Prostate gland (tissue), 2 donors: ENCODE measurements around the gene MLLT1. TPM values are rescaled to one million over a fixed set of nuclear protein-coding genes. Genes with fewer than 3 reads are reported as not detected.

Experiments used
- DNase-seq: peaks from one replicate; pipeline ENCODE4 v3.0.0-alpha.2; 2019; ENCODE audit warnings: low spot score
- H3K27ac ChIP-seq, 2 donors: fragments of 200-600 bp; sonication (generic); 2 replicates each; pipeline ENCODE4 v1.5.1; 2017 to 2019
- H3K27me3 ChIP-seq: fragments of 200-600 bp; sonication (generic); replicated peaks from 2 replicates; pipeline ENCODE4 v1.5.1; 2019; ENCODE audit not compliant: insufficient read depth
- H3K36me3 ChIP-seq, 2 donors: fragments of 200-600 bp; sonication (generic); 1 replicate in 1 of 2; 2 replicates in 1 of 2; pipeline versions ENCODE4 v1.5.1 to v1.8.1; 2017 to 2019
- H3K4me1 ChIP-seq: fragments of 200-600 bp; sonication (generic); replicated peaks from 2 replicates; pipeline ENCODE4 v1.5.1; 2019
- H3K4me3 ChIP-seq, 2 donors: fragments of 200-600 bp; sonication (generic); 2 replicates each; pipeline ENCODE4 v1.5.1; 2017 to 2019
- H3K9me3 ChIP-seq: fragments of 200-600 bp; sonication (generic); 2 replicates; pipeline ENCODE4 v1.5.1; 2017
- POLR2A ChIP-seq: fragments of 450-650 bp; IDR thresholded peaks from one replicate; pipeline ENCODE4 v1.6.1; 2016; ENCODE audit warnings: antibody characterized with exemption, mild to moderate bottlenecking
- POLR2AphosphoS5 ChIP-seq: sonication (generic); formaldehyde crosslinking; IDR thresholded peaks from one replicate; pipeline ENCODE4 v1.6.1; 2017; ENCODE audit warnings: antibody characterized with exemption
- WGBS: methylation state at CpG from one replicate; pipeline ENCODE4 v1.1.5; 2018; 5-methylcytosine and 5-hydroxymethylcytosine counted together
- intact Hi-C: fragments of 100-400 bp; cut with DNase I; formaldehyde crosslinking; loops from one replicate; pipeline ENCODE4 v1.14.2; 2022
- total RNA-seq, 2 donors: library from RNA; depleted of rRNA; stranded (reverse); fragments of >200 nt; gene quantifications; one replicate each; pipeline ENCODE4 v1.1.0, GENCODE V29; 2016
- TF ChIP-seq, protein P1 (sequence below), 4 experiments: fragments of 200-600 bp in 2 of 4; fragments of 450-650 bp in 2 of 4; sonication (generic) in 2 of 4; IDR thresholded peaks; 1 replicate in 3 of 4; 2 replicates in 1 of 4; pipeline ENCODE4 v1.5.1; 2016 to 2019; ENCODE audit warnings: antibody characterized with exemption in 4 of 4, mild to moderate bottlenecking in 2 of 4, moderate library complexity in 2 of 4

Gene MLLT1
- total RNA-seq, 2 donors from 2014 or later = 39.9 to 41.4 TPM

DNA sequence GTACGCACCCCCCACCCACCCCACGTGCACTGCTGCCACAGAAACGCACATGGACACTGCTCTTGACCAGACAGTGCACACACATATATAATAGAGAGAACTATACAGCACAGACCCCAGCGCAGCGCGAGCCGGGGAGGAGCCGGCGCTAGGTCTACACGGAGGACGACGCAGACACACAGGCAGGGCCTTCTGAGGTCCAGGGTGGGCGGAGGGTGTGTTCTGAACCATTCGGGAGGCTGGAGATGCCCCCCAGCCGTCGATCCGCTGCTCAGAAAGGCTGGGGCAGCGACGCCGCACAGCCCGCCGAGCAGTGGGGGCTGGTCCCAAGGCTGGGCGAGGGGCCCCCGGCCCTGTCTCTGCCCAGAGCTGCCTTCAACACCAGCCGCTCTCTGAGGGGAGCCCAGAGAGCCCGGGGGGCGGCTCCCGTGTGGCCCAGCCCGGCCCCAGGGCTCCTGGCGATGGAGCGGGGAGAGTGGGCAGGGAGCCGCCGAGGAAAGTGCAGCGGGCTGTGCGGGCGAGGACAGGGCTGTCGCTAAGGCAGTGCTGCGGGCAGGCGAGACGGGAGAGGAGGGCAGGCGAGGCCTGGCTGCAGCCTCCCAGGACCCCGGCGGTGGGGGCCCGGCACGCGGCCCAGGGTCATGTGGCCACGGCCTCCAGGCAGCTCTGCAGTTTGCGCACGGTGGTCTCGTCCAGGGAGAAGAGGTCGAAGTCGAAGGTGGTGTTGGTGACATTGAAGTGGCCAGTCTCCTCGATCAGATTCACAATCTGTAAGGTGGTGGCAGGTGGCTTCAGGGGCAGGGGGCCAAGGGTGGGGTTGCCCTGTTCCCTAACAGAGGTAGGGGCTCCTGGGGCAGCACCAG, 67.1 kb downstream of the MLLT1 start:
- TF ChIP-seq POLR2AphosphoS5 (no peak), POLR2A (no peak)
- TF ChIP-seq, protein P1, sequence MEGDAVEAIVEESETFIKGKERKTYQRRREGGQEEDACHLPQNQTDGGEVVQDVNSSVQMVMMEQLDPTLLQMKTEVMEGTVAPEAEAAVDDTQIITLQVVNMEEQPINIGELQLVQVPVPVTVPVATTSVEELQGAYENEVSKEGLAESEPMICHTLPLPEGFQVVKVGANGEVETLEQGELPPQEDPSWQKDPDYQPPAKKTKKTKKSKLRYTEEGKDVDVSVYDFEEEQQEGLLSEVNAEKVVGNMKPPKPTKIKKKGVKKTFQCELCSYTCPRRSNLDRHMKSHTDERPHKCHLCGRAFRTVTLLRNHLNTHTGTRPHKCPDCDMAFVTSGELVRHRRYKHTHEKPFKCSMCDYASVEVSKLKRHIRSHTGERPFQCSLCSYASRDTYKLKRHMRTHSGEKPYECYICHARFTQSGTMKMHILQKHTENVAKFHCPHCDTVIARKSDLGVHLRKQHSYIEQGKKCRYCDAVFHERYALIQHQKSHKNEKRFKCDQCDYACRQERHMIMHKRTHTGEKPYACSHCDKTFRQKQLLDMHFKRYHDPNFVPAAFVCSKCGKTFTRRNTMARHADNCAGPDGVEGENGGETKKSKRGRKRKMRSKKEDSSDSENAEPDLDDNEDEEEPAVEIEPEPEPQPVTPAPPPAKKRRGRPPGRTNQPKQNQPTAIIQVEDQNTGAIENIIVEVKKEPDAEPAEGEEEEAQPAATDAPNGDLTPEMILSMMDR (IDR thresholded peaks at IDR 0.05) = no peak

DNA sequence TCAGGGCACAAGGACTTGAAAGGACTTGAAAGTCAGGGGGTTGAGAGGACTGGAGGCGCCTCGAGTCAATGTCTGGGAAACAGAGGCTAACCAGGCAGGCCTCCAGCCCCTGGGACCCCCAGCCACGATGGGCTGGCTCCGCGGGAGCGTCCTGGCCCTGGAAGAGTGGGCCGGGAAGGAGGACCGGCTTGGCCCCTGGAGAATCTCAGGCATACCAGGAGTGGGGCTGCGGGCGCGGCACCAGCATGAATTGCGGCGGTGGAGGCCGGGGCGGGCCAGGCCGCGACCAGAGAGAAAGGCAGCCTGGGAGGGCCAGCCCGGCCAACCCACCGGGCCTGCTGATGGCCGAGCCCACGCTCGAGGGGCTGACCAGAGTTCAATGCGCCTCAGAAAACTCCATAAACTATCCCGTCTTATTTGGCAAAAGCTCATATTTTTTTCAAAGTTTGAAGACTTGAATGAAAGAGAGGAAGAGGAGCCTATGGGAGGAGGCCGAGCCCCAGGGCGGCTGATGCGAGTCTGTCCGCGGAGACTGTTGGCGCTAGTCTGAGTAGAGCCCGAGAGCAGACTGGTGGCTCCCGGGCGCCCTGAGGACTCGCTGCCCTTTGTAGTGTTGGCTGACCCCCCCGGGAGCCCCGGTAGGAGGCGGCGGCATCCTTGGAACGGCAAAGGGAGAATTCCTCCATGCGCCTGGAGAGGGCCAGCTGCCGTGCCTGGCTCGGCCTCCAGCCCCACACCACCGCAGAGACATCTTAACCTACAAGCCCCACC, 68.0 kb downstream of the MLLT1 start:
- H3K36me3 ChIP-seq = peaks cover 0 to 6% of the 10 kb centered on the region in 2 donors
- TF ChIP-seq, protein P1 (IDR thresholded peaks at IDR 0.05) = no peak
- TF ChIP-seq POLR2A (no peak), POLR2AphosphoS5 (no peak)
- no peaks in the 10 kb centered on the region for H3K4me1 ChIP-seq
- 89% methylated on average over 40 of the region's 43 CpGs for WGBS
- no peak overlapping the region for H3K4me3 ChIP-seq
- no peaks in the 10 kb centered on the region for H3K27me3 ChIP-seq
- intact Hi-C loops = no loop called here
- H3K9me3 ChIP-seq = no peaks in the 10 kb centered on the region
- DNase-seq = no peak
- no peak overlapping the region for H3K27ac ChIP-seq

More for the DNA sequence above, 67.1 kb downstream of the MLLT1 start:
- Histone ChIP-seq H3K36me3 (peaks cover 0 to 6% of the 10 kb centered on the region in 2 donors), H3K27ac (no peak overlapping the region), H3K27me3 (no peaks in the 10 kb centered on the region), H3K9me3 (no peaks in the 10 kb centered on the region), H3K4me1 (no peaks in the 10 kb centered on the region), H3K4me3 (no peak overlapping the region)
- 91% methylated on average over 52 of the region's 53 CpGs for WGBS
- intact Hi-C loops = no loop called here
- no peak for DNase-seq

DNA sequence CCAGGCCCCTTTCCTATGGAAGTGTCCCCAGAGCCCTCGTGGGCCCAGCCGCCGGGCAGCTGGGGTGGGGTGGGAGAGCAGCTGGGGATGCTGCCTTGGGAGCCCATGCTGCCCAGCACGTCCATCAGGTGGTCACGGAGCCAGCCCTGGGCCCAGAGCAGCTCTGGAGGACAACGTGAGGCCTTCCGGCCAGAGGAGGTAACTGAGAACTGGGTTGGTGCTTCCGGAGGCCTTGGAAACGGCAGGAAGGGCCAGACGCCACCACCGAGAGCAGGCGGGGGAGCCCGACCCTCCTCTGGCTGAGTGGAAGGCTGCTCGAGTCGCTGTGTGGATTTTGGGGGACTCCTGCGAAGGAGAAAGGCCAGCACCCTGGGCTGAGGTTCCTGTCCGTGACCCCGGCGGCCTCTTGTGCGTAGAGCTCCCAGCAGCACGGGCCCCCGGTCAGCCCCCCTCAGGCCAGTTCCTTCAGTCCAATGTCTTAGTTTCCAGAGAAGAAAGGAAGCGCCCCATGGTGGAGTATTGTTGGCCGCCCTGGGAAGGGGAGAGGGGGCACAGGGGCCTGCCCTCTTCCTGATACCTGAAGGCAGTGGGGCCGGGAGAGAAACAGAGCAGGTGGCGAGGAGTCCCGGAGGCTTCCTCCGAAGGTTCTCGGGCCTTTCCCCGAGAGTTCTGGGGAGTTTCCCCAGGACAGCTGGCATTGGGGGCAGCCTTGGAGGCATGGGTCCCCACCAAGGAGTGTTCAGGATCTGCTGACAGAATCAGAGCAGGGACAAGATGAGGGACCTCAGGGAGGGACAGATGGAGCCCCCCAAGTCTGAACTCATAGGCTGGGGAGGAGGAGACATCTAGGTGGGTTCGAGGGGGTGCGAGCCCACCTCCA, 68.8 kb downstream of the MLLT1 start:
- TF ChIP-seq, protein P1 (IDR thresholded peaks at IDR 0.05) = no peak
- TF ChIP-seq POLR2A (no peak), POLR2AphosphoS5 (no peak)
- intact Hi-C loops = no loop called here
- Histone ChIP-seq H3K27me3 (no peaks in the 10 kb centered on the region), H3K4me1 (no peaks in the 10 kb centered on the region), H3K4me3 (no peak overlapping the region), H3K9me3 (no peaks in the 10 kb centered on the region), H3K27ac (no peak overlapping the region), H3K36me3 (peaks cover 0 to 6% of the 10 kb centered on the region in 2 donors)
- no peak for DNase-seq
- 83% methylated on average over 24 of the region's 32 CpGs for WGBS

DNA sequence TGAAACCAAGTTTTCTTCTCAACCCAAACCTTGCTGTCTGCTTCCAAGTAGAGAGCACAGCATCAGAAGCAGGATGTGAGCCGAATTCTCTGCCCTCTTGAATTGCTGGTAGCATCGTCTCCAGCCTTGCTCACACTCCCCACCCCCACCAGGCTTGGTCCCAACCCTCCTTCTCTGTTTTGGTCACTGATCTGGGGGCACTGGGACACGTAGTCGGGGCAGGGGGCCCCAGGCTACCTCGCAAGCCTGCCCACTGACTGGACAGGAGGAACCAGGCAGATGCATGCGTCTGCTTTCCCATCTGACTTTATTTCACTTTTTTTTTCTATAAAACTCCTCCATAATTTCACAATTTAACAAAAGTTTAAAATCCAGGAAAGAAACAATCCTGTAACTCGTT, 69.7 kb downstream of the MLLT1 start:
- WGBS = 91% methylated on average over 7 of the region's 7 CpGs
- no peak for TF ChIP-seq POLR2A
- TF ChIP-seq POLR2AphosphoS5 = no peak
- TF ChIP-seq, protein P1 (IDR thresholded peaks at IDR 0.05) = no peak
- DNase-seq = no peak
- Histone ChIP-seq H3K4me3 (no peak overlapping the region), H3K36me3 (peaks cover 0 to 6% of the 10 kb centered on the region in 2 donors), H3K27ac (no peak overlapping the region), H3K9me3 (no peaks in the 10 kb centered on the region), H3K4me1 (no peaks in the 10 kb centered on the region), H3K27me3 (no peaks in the 10 kb centered on the region)
- intact Hi-C loops = no loop called here
